ENCODE measurements around the gene CLTA. TPM values are rescaled to one million over a fixed set of nuclear protein-coding genes. Genes with fewer than 3 reads are reported as not detected.

Gene CLTA
- total RNA-seq, 1 donor from 2014 or later = 424 TPM

DNA sequence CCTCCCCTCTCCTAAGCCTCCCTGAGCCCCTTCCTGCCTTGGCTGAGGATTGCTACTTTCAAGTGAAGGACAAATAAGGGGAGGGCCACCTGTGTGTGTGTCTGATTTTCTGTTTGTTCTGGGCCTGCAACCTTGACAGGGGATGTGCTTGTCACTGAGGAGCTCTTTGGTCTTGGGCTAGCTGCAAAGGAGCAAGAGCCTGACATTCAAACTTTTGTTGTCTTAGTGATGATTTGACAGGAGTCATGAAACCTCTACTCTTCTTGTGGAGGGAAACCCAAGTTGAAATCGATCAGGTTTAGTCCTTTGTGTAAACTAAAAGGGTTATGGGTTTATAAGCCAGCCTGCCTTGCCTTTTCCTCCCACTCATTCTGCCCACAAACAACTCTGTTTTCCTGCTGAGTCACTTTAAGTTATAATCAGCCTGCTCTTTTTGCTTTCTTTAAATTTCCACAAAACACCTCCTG, 16.9 kb downstream of the CLTA start:
- peaks cover 64% of the 10 kb centered on the region for H3K36me3 ChIP-seq (ENCODE audit: insufficient read depth, low read length)
- no peaks in the 10 kb centered on the region for H3K27me3 ChIP-seq (ENCODE audit: insufficient read depth, low read length)
- peak overlapping the region; percentile 61 for H3K4me2 ChIP-seq (ENCODE audit: low read length)
- peak overlapping the region; percentile 0 for H3K4me3 ChIP-seq (ENCODE audit: insufficient read depth, low read depth, low read length)
- H4K20me1 ChIP-seq (ENCODE audit: insufficient read depth, low read length) = peaks cover 85% of the 10 kb centered on the region
- DNase-seq (ENCODE audit: low read depth) (peak; percentile 49), FAIRE-seq (peak; percentile 84)
- peaks cover 1% of the 10 kb centered on the region for H3K9me3 Mint-ChIP-seq (ENCODE audit: unreplicated experiment)
- no peak for TF ChIP-seq EZH2 (IDR thresholded peaks at IDR 0.05; ENCODE audit: insufficient read depth, low read length)
- TF ChIP-seq, protein P1, sequence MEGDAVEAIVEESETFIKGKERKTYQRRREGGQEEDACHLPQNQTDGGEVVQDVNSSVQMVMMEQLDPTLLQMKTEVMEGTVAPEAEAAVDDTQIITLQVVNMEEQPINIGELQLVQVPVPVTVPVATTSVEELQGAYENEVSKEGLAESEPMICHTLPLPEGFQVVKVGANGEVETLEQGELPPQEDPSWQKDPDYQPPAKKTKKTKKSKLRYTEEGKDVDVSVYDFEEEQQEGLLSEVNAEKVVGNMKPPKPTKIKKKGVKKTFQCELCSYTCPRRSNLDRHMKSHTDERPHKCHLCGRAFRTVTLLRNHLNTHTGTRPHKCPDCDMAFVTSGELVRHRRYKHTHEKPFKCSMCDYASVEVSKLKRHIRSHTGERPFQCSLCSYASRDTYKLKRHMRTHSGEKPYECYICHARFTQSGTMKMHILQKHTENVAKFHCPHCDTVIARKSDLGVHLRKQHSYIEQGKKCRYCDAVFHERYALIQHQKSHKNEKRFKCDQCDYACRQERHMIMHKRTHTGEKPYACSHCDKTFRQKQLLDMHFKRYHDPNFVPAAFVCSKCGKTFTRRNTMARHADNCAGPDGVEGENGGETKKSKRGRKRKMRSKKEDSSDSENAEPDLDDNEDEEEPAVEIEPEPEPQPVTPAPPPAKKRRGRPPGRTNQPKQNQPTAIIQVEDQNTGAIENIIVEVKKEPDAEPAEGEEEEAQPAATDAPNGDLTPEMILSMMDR (IDR thresholded peaks at IDR 0.05; ENCODE audit: insufficient read depth, low read depth, low read length) = no peak
- no peaks in the 10 kb centered on the region for H3K9me3 ChIP-seq (ENCODE audit: insufficient read depth, low read depth, low read length)
- no peak overlapping the region for H2AFZ ChIP-seq (ENCODE audit: low read depth, low read length)
- H3K27me3 Mint-ChIP-seq (ENCODE audit: low read depth, unreplicated experiment) = no peaks in the 10 kb centered on the region
- peak overlapping the region; percentile 50 for H3K4me3 Mint-ChIP-seq (ENCODE audit: unreplicated experiment)
- H3K4me1 ChIP-seq (ENCODE audit: insufficient read depth, low read length) = peaks cover 28% of the 10 kb centered on the region
- peaks cover 57% of the 10 kb centered on the region for H3K4me1 Mint-ChIP-seq (ENCODE audit: low read depth, unreplicated experiment)
- H3K27ac ChIP-seq (ENCODE audit: low read depth, low read length) = peak overlapping the region; percentile 57
- peaks cover 71% of the 10 kb centered on the region for H3K79me2 ChIP-seq (ENCODE audit: insufficient read depth, low read length)
- H3K27ac Mint-ChIP-seq (ENCODE audit: unreplicated experiment) = peak overlapping the region; percentile 87
- peaks cover 28% of the 10 kb centered on the region for H3K36me3 Mint-ChIP-seq (ENCODE audit: low read depth, unreplicated experiment)
- peak overlapping the region; percentile 33 for H3K9ac ChIP-seq (ENCODE audit: low read length)

DNA sequence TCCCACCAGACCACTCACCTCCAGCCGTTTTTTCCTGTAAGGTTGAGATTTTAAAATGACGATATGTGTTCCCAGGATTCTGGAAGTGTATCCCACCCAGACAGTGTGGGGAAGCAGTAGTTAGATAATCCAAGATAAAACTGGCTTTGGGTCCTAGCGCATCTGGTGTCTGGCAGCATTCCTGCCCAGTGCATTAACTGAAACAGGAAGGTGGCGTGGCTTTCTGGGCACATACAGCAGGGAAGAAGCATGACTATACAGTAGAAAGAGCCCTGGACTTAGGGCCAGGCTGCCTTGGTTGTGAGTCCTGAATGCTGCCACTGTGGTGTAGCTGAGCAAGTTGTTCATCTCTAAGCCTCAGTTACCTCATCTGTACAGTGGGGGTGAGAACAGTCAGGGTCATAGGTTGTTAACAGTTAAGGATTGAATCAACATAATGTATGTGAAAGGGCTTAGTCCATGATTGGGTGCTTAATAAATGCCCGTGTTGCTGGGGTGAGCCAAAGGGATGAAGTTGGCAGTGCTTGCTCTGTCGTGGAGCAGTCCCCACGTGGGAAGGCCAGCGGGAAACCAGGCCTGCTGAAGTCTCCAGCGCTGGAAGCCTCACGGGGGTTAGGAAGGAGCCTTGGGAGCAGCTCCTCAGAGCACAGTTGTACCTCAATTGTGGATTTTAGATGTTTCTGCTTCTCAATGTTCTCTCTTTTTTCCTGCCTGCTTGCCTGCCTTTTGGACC, 18.0 kb downstream of the CLTA start:
- no peaks in the 10 kb centered on the region for H3K27me3 ChIP-seq (ENCODE audit: insufficient read depth, low read length)
- peak overlapping the region; percentile 61 for H3K4me2 ChIP-seq (ENCODE audit: low read length)
- no peak overlapping the region for H2AFZ ChIP-seq (ENCODE audit: low read depth, low read length)
- peaks cover 28% of the 10 kb centered on the region for H3K4me1 ChIP-seq (ENCODE audit: insufficient read depth, low read length)
- Mint-ChIP-seq H3K4me1 (ENCODE audit: low read depth, unreplicated experiment) (peaks cover 58% of the 10 kb centered on the region), H3K9me3 (ENCODE audit: unreplicated experiment) (peaks cover 1% of the 10 kb centered on the region), H3K27me3 (ENCODE audit: low read depth, unreplicated experiment) (no peaks in the 10 kb centered on the region), H3K27ac (ENCODE audit: unreplicated experiment) (peak overlapping the region; percentile 87), H3K4me3 (ENCODE audit: unreplicated experiment) (peak overlapping the region; percentile 50), H3K36me3 (ENCODE audit: low read depth, unreplicated experiment) (peaks cover 35% of the 10 kb centered on the region)
- no peak for TF ChIP-seq EZH2 (IDR thresholded peaks at IDR 0.05; ENCODE audit: insufficient read depth, low read length)
- H3K9ac ChIP-seq (ENCODE audit: low read length) = no peak overlapping the region
- peak overlapping the region; percentile 57 for H3K27ac ChIP-seq (ENCODE audit: low read depth, low read length)
- FAIRE-seq (no peak), DNase-seq (ENCODE audit: low read depth) (peak; percentile 39)
- H3K9me3 ChIP-seq (ENCODE audit: insufficient read depth, low read depth, low read length) = no peaks in the 10 kb centered on the region
- H4K20me1 ChIP-seq (ENCODE audit: insufficient read depth, low read length) = peaks cover 88% of the 10 kb centered on the region
- no peak overlapping the region for H3K4me3 ChIP-seq (ENCODE audit: insufficient read depth, low read depth, low read length)
- H3K36me3 ChIP-seq (ENCODE audit: insufficient read depth, low read length) = peaks cover 63% of the 10 kb centered on the region
- peaks cover 75% of the 10 kb centered on the region for H3K79me2 ChIP-seq (ENCODE audit: insufficient read depth, low read length)

DNA sequence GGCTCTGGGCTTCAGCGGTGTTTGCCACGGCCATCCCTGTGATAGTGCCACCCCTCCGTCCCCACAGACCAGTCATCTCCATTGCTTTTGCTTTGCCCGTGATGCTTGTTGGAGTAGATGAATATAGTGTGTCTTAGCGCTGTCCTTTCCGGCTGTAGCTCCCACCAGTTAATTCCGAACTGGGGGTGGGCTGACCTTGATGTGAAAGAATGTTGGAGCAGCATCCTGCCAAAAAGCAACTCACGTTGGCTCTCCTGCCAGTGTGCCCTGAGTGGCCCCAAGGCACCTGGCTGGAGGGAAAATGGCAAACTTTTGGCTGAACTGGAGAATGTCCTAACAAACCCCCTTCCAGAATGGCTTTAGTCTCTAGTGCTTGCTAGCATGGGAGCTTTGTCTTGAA, 20.0 kb downstream of the CLTA start:
- peaks cover 46% of the 10 kb centered on the region for H3K36me3 ChIP-seq (ENCODE audit: insufficient read depth, low read length)
- no peak for DNase-seq (ENCODE audit: low read depth)
- H3K27me3 ChIP-seq (ENCODE audit: insufficient read depth, low read length) = no peaks in the 10 kb centered on the region
- peaks cover 28% of the 10 kb centered on the region for H3K4me1 ChIP-seq (ENCODE audit: insufficient read depth, low read length)
- peak overlapping the region; percentile 47 for H3K27ac Mint-ChIP-seq (ENCODE audit: unreplicated experiment)
- H3K4me1 Mint-ChIP-seq (ENCODE audit: low read depth, unreplicated experiment) = peaks cover 67% of the 10 kb centered on the region
- TF ChIP-seq, protein P1 (IDR thresholded peaks at IDR 0.05; ENCODE audit: insufficient read depth, low read depth, low read length) = no peak
- TF ChIP-seq EZH2 (IDR thresholded peaks at IDR 0.05; ENCODE audit: insufficient read depth, low read length) = no peak
- H3K27ac ChIP-seq (ENCODE audit: low read depth, low read length) = no peak overlapping the region
- no peak overlapping the region for H3K4me2 ChIP-seq (ENCODE audit: low read length)
- H3K79me2 ChIP-seq (ENCODE audit: insufficient read depth, low read length) = peaks cover 73% of the 10 kb centered on the region
- H3K9ac ChIP-seq (ENCODE audit: low read length) = no peak overlapping the region
- no peak overlapping the region for H3K4me3 ChIP-seq (ENCODE audit: insufficient read depth, low read depth, low read length)
- peaks cover 84% of the 10 kb centered on the region for H4K20me1 ChIP-seq (ENCODE audit: insufficient read depth, low read length)
- H3K9me3 ChIP-seq (ENCODE audit: insufficient read depth, low read depth, low read length) = no peaks in the 10 kb centered on the region
- H3K27me3 Mint-ChIP-seq (ENCODE audit: low read depth, unreplicated experiment) = no peaks in the 10 kb centered on the region
- peaks cover 32% of the 10 kb centered on the region for H3K36me3 Mint-ChIP-seq (ENCODE audit: low read depth, unreplicated experiment)
- H3K9me3 Mint-ChIP-seq (ENCODE audit: unreplicated experiment) = peaks cover 1% of the 10 kb centered on the region
- H3K4me3 Mint-ChIP-seq (ENCODE audit: unreplicated experiment) = peak overlapping the region; percentile 57
- no peak overlapping the region for H2AFZ ChIP-seq (ENCODE audit: low read depth, low read length)
- no peak for FAIRE-seq
